Loucy (cell line): ENCODE results near the gene MAD1L1.

Experiments
- CTCF ChIP-seq: fragments of 200-600 bp; sonication (generic); conservative IDR thresholded peaks from 2 replicates; pipeline ENCODE4 v1.5.1; 2014; ENCODE audit warnings: mild to moderate bottlenecking, antibody characterized with exemption, low read length
- EZH2phosphoT487 ChIP-seq: fragments of 200-600 bp; IDR thresholded peaks from 2 replicates; pipeline ENCODE4 v1.6.1; 2018; ENCODE audit warnings: antibody characterized with exemption, mild to moderate bottlenecking, moderate library complexity, borderline replicate concordance

GRCh38 chr7:1800902-1801301 lies 431.8 kb downstream of the MAD1L1 start:
- TF ChIP-seq CTCF: no peak
- TF ChIP-seq EZH2phosphoT487: no peak
